KOPT-K1 (cell line): ENCODE data around the gene SBF2.
"Not testable (repeated sequence)": the region's sequence is repeated elsewhere in the genome, so short reads cannot be mapped to it uniquely, and the experiment has no call there.

Experiments used
- H3K27ac ChIP-seq: fragments of 200-600 bp; sonication (generic); 2 replicates; pipeline ENCODE4 v1.5.1; 2016; ENCODE audit warnings: antibody characterized with exemption, mild to moderate bottlenecking, low read depth, low read length; ENCODE audit not compliant: poor library complexity, severe bottlenecking
- H3K36me3 ChIP-seq: fragments of 200-600 bp; sonication (generic); 2 replicates; pipeline ENCODE4 v1.5.1; 2017; ENCODE audit warnings: antibody characterized with exemption, mild to moderate bottlenecking, low read length, moderate library complexity; ENCODE audit not compliant: insufficient read depth
- H3K9me3 ChIP-seq: fragments of 200-600 bp; sonication (generic); 2 replicates; pipeline ENCODE4 v1.5.1; 2017; ENCODE audit warnings: antibody characterized with exemption, low read length, mild to moderate bottlenecking; ENCODE audit not compliant: insufficient read depth, poor library complexity, severe bottlenecking

The SBF2 gene

DNA sequence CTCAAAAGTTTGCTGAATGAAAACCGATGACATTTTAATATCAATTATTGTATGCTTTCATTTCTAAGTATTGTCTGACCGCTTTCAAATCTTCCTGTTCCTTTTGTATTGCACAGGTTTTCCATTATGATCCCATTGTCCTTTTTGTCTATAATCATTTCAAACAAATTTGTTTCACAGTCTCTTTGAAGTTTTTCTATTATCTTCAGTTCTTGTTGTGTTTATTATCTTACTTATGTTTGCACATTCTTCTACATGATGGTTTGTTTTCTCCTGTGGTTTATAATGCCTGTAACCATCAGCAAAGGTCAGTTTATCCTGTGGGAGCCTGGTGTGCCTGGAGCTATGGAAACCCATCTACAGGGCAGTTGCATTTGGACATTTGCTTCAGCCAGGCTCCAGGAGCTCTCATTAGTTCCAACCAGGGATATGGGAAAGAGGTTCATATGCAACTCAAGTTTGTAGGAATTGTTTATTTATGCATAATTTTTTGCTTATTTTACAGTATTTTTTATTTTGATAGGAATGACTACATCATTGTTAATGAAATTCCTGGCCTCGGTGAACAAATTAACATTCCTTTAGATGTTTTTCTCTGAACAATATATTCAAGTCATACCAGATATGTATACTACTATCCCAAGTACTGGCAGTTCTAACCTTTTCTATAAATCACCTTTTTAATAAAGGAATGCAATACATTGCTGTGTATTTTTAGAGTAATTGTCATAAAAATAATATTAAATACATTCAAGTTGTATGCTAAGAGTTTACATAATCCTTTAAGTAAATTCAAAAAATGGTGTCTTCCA is 179.2 kb downstream of the SBF2 start:
- H3K9me3 ChIP-seq = no peaks in the 10 kb centered on the region
- no peak overlapping the region for H3K27ac ChIP-seq
- H3K36me3 ChIP-seq = no peaks in the 10 kb centered on the region

DNA sequence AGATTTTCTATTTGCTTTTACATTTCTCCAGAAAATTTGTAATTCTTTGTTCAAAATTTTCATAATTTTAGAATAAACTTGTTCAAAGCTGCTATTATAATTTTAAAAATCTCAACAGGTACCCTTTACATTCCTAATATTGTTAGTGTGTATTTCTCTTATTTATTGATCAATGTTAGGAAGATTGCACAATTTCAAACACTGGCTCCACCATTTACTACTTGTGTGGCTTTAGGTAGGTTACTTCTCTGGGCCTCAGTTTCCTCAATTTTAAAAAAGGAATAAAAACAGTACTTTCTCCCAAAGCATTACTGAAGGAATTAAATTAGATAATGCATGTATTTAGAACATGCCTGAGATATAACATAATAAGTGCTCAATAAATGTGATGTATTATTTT is 180.2 kb downstream of the SBF2 start:
- no peak overlapping the region for H3K27ac ChIP-seq
- H3K9me3 ChIP-seq = no peaks in the 10 kb centered on the region
- H3K36me3 ChIP-seq = no peaks in the 10 kb centered on the region

DNA sequence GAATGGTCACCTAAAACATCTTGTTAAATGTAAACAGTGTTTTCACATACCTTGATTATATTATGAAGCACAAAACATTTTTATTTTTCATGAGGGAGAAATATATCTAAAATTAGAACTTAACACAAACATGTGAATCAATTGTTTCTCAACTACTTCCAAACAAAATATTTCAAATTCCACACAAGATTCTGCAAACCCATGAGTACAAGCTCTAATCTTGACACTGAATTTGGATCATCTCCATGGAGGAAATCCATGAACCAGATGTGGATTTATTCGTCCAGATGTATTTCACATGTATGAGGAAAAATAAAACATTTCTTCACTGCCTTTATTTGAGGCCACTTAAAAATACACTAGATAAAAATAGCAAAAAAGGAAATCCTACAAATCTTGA is 184.2 kb downstream of the SBF2 start:
- no peak overlapping the region for H3K27ac ChIP-seq
- no peaks in the 10 kb centered on the region for H3K36me3 ChIP-seq
- no peaks in the 10 kb centered on the region for H3K9me3 ChIP-seq

DNA sequence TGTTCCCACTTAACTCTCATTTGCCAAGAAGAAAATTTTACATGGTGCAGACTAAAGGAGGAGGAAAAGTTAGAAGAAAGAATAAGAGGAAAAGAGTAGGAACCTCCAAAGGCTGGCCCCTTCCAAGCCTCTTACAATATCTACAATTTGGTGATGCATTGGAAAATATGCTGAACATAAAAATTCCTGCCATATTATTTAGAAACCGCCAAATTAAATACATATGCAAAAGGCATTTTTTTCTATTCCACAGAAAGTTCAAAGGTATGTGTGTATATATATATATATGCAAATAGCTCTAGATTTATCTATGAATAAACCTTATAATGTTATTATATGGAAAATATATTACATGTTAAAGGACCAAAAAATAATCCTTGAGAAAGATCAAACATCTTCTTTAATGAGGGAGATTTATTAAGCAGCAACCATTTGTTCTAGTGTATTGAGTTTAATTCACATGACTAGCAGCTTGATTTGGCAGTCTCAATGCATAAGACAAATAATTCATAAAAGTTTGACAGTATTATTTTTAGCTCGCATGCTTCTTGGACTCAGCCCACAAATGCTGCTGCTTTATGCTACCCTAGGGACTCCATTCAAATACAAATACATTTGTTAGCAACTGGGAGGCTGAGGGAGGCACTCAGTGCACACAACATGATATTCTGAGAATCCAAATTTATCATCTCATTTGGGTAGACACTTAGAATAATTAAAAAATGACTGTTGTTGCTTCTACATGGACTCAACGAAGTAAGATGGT is 184.9 kb downstream of the SBF2 start:
- Histone ChIP-seq H3K27ac (no peak overlapping the region), H3K36me3 (no peaks in the 10 kb centered on the region), H3K9me3 (no peaks in the 10 kb centered on the region)

DNA sequence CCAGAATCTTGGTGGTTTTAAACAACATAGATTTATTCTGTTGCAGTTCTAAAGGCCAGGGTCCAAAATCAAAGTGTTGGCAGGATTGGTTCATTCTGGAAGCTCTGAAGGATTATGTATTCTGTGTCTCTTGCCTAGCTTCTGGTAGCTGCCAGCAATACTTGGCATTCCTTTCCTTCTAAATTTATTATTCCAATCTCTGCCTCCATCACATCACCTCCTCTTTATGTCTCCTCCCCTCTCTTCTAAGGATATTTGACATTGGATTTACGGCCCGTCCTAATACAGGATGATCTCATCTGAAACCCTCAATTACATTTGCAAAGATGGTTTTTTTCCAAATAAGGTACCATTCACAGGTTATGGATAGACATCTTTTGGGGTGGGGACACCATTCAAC is 186.5 kb downstream of the SBF2 start:
- Histone ChIP-seq H3K27ac (no peak overlapping the region), H3K9me3 (no peaks in the 10 kb centered on the region), H3K36me3 (no peaks in the 10 kb centered on the region)

DNA sequence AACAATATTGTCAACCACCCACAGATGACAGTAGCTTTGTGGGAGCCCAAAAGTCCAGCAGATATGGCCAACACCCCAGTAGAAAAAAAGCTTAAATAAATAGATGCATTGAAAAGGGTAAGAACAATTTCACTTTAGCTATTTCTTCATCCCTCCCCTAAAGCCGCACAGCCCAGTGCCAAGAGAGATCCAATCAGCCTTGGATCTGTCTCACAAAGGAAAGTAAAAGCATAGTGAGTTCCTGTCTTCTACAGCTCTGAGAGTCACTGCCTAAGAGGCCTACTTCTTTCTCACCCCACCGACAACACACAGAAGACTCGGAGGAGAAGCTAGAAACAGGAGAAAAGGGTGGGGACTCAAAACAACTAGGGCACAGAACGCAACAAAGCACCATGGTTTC is 196.4 kb downstream of the SBF2 start:
- Histone ChIP-seq H3K9me3 (peaks cover 21% of the 10 kb centered on the region), H3K27ac (no peak overlapping the region), H3K36me3 (no peaks in the 10 kb centered on the region)

DNA sequence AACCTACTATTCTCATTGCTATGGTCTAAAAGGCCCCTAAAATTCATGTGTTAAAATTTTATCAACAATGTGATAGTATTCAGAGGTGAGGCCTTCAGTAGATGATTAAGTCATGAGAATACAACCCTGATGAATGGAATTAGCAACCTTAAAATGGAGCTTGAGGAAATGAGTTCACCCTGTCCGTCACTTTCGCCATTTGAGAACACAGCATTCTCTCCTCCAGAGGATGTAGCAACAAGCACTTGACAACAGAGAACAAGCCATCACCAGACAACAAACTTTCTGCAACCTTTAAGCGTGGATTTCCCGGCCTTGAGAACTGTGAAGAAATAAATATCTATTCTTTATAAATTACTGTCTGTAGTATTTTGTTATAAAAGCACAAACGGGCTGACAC is 197.0 kb downstream of the SBF2 start:
- H3K36me3 ChIP-seq = no peaks in the 10 kb centered on the region
- H3K27ac ChIP-seq = no peak overlapping the region
- H3K9me3 ChIP-seq = peaks cover 21% of the 10 kb centered on the region

DNA sequence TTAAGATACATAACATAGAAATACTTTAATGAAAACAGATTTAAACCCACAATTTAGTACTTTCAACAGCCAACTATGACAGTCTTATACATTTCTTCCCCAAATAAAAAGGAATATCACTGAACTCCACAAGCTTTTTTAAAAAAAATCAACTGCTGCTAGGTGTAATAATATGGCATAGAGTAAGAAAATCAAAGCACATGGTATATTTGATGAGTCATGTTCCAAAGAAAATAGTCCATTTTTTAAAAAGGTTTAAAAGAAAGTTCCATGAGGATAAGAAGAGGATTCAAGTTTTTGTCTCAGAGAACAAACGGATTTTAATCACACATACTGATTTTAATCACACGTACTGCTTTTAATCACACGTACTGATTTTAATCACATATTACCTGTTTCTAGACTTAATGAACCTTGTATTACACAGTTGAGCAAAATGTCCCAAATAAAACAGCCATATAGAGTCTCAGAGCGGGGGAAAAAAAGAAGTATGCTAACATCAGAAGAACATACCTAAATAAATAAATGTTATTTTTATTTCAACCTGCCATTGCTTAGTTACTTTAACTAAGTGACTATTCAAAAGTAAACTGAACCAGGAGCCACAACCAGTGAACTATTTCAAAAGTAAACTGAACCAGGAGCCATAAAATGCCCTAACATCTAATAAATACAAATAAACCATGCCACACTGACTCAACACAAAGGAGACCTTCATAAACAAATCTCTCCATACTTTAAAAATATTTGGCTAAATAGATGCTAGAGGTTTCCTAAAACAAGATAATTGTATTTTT is 198.4 kb downstream of the SBF2 start:
- Histone ChIP-seq H3K9me3 (peaks cover 20% of the 10 kb centered on the region), H3K36me3 (no peaks in the 10 kb centered on the region), H3K27ac (no peak overlapping the region)

DNA sequence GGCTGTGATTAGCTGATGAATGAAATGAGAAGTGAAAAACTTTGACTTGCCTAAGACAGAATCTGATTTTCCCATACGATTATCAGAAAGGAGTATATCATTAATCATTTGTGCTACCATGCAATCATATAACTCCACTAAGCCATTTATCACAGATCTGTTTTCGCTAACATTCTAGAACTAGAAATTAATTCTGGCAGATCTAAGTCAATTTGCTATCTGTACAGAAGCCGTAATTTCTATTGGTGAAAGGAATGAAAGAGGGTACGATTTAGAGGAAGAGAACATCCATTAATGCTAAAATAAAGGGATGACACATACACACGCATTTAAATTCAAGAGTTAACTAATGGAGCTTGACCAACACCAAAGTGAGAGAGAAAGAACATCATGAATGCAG is 201.6 kb downstream of the SBF2 start:
- H3K36me3 ChIP-seq = no peaks in the 10 kb centered on the region
- H3K27ac ChIP-seq = no peak overlapping the region

DNA sequence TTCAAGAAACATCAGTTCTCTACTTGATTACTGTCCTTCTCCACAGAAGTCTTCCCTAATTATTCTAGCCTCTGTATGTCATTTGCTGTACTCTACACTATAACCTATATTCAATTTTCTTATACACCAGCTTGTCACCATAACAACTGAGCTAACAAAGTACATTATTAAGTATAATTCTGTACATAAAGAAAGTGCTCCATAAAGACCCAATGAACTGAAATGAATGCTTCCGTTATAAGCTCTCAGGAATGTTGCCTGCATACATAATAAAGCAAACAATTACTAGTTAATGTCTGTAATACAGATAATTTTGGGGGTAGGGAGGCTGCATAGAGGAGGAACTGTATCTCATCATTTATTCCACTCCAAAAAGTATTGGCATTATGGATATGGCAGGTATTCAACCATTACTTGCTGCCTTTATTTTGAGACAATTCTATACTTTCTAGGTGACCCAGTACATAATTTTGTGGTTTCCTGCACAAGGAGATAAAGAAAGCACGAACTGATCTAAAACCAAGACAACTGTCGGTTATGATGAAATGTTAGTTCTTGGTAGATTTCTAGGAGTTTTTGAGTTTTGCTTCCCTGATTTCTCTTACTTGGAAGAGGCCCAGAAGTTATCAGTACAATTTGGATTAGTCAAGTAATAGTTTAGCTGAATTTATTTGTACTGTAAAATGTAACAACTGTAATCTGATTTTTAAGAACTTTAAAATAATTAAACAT is 202.5 kb downstream of the SBF2 start:
- Histone ChIP-seq H3K9me3 (no peaks in the 10 kb centered on the region), H3K36me3 (no peaks in the 10 kb centered on the region), H3K27ac (peak overlapping the region; percentile 8)

More for the DNA sequence above, 201.6 kb downstream of the SBF2 start:
- H3K9me3 ChIP-seq = no peaks in the 10 kb centered on the region

DNA sequence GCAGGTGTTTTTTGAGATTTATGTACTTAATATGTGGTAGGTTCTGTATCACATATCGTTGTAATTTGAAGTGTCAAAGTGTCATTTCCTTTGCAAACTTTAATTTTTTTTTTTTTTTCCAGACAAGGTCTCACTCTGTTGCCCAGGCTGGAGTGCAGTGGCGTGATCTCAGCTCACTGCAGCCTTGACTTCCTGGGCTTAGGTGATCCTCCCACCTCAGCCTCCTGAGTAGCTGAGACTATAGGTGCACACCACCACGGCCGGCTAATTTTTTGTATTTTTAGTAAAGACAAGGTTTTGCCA is 206.1 kb downstream of the SBF2 start:
- H3K9me3 ChIP-seq = peaks cover 15% of the 10 kb centered on the region
- H3K36me3 ChIP-seq, H3K27ac ChIP-seq: not testable (repeated sequence)

DNA sequence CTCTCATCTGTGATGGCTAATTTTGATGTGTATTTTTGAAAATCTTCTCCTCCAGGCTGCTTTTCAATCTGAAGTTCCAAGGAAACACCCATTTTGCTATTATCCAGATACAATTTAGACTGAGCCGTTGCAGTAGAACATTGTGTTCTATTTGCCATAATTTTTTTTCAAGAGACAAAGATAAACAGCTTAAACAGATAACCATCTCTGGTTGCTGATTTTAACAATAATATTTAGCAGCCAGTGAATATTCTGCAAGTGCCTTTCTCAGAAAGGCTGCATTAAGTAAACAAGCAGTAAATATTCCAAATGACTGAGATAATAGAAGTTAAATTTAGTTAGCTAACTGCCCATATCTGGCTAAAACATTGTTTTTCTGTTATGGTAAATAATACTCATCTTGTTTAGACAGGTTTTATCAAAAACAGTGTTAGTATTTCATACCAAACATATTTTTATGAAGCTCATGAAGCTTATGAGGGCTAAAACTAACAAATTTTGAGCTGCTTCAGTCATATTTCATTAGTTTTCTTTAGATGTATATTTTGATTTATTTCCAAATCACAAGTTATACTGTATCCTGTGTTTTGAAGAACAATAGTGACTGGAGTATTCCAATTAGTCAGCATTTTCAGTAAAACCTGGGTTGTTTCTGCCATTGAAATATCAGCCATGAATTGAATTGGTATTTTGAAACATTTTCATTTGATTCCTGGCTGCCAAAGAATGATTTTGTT is 206.7 kb downstream of the SBF2 start:
- no peaks in the 10 kb centered on the region for H3K36me3 ChIP-seq
- H3K27ac ChIP-seq = no peak overlapping the region
- H3K9me3 ChIP-seq = peaks cover 15% of the 10 kb centered on the region

DNA sequence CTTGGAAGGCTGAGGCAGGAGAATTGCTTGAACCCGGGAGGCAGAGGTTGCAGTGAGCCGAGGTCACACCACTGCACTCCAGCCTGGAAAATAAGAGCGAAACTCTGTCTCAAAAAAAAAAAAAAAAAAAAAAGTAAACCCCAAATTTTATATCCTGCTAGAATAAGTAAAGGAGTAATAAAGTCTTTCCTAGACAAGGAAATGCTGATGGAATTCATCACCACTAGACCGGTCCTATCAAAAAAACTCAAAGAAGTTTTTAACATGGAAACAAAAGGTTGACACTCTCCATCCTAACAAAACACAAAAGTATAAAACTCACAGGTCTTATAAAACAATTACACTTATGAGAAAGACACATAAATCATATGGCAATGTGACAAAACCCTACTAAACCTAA is 213.9 kb downstream of the SBF2 start:
- H3K36me3 ChIP-seq = no peaks in the 10 kb centered on the region
- no peak overlapping the region for H3K27ac ChIP-seq
- peaks cover 43% of the 10 kb centered on the region for H3K9me3 ChIP-seq

DNA sequence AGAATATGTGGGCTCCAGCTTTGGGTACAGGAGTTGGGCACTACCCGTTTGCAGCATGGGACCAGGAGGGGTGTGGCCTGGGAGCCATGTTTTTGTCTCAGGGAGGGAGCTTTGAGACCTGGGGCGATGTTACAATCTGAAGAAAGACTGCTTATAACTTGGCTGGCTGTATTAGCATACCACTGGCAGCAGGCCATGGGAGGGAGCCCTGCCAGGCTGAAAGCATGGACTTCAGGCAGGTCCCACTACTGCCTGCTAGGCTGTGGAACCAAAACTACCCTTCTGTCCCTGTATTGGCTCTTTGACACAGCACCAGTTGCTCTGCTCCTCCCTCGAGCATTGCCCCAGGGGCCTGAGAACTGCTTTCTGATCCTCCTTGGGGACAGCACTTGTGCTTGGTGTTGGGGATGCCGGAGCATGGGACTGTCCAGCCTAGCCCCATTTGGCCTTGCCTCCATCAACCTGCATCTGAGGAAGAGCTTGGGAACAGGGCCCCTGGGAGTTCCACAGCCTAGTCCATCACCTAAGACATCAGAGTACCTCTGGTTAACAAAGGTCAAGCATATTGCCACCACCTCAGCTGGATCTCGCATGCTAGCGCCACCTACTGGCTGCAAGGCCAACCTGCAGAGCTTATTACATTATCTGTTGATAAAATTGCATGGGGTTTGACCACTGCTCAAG is 217.4 kb downstream of the SBF2 start:
- Histone ChIP-seq H3K9me3 (peaks cover 28% of the 10 kb centered on the region), H3K36me3 (no peaks in the 10 kb centered on the region), H3K27ac (no peak overlapping the region)
